ENCODE measurements around the gene CENPL.
A peak's percentile ranks its signal among the peaks of the same experiment; 100 is the strongest.
"Not testable (repeated sequence)": the region's sequence is repeated elsewhere in the genome, so short reads cannot be mapped to it uniquely, and the experiment has no call there.

The CENPL gene, protein sequence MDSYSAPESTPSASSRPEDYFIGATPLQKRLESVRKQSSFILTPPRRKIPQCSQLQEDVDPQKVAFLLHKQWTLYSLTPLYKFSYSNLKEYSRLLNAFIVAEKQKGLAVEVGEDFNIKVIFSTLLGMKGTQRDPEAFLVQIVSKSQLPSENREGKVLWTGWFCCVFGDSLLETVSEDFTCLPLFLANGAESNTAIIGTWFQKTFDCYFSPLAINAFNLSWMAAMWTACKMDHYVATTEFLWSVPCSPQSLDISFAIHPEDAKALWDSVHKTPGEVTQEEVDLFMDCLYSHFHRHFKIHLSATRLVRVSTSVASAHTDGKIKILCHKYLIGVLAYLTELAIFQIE

DNA sequence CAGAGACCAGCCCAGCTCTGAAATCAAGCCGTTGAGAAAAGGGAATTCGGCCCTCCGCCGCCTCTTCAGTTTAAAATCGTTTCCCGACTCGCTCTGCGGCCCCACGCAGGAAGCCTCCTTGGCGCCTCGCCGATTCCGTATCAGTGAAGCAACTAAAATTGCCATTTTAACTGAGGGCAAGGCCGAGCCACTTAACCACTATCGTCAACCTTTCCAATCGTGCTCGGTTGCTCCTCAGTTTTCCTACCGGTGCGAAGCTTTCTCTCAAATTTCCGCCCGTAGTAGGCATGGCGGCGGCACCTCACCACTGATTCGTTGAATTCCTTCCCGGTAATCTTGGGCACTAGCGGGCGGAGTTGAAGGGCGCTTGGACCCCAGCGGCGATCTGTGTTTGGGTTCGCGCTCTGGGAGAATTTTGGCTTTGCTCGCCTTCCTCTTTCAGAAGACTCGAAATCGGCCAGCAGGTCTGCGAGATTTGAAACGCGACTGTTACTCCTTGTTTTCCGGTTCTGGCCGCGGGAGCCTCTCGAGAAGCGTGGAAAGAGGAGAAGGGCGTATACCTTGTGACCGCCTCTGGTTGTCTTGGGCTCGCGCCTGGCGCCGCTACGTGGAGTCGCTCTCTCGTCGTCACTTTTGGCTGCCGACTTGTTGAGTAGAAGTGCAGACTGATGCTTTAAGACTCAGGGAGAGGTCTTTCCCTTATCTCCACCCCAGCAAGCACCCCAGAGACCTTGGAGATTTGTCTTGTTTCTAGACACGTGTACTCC is at the start of gene CENPL, which contains the start of gene DARS2:
TSS of gene CENPL (minus strand) at position 569 of the 767 bp plus-strand sequence. CDS start 13,584 bp downstream, outside the sequence.
TSS of gene DARS2 (plus strand) at position 359 of the 767 bp plus-strand sequence. CDS start 557 bp downstream, outside the sequence.
- DNase-seq = peak; percentile 79 to 91

DNA sequence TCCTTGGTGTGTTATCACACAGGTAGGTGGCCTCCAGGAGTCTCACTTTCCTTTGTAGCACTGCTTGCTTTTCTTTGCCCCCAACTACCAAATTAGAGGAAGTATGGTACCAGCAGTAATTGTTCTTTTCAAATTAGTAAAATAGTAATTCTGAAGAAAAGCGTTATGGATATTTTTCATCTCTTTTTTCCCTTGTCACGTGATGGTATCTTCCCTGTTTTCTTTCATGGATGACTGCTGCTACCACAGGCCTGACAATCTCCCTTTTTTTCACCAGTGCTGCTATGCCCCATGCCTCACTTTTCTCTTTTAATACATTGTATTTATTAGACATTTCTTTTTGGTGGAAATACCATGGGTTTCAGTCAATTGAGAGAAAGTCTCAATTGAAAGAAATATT is 46.8 kb upstream of the CENPL start:
- no peak for DNase-seq

DNA sequence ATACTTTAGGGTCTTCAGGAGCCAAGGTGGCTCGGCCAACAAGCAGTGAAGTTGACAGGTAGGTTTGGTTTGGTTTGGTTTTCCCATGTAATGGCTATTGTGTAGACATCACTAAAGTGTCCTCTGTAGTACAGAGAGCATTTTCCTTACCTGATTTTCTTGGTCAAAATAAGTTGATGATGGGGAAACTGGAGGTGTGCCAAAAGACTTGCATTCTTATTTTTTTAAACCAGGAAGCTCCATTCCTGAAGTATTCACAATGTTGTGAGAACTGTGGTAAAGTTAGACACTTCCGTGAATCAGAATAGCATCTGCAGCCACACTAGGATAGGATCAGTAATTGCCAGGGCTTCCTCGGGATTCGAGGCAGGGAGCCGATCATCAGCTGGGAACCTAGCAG is 46.4 kb upstream of the CENPL start:
- DNase-seq = no peak

DNA sequence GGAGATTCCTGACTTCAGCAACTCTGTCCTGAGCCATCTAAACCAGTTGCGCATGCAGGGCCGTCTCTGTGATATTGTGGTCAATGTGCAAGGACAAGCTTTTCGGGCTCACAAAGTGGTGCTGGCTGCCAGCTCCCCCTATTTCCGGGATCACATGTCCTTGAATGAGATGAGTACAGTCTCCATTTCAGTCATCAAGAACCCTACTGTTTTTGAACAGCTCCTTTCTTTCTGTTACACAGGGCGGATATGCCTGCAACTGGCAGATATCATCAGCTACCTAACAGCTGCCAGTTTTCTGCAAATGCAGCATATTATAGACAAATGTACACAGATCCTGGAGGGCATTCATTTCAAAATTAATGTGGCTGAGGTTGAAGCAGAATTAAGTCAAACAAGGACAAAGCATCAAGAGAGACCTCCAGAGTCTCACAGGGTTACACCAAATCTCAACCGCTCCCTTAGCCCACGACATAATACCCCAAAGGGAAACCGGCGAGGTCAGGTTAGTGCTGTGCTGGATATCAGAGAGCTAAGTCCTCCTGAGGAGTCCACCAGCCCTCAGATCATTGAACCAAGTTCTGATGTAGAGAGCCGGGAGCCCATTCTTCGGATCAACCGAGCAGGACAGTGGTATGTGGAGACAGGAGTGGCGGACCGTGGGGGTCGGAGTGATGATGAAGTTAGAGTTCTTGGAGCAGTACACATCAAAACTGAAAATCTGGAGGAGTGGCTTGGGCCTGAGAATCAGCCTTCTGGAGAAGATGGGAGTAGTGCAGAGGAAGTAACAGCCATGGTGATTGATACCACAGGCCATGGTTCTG is 45.8 kb upstream of the CENPL start:
- DNase-seq = no peak

DNA sequence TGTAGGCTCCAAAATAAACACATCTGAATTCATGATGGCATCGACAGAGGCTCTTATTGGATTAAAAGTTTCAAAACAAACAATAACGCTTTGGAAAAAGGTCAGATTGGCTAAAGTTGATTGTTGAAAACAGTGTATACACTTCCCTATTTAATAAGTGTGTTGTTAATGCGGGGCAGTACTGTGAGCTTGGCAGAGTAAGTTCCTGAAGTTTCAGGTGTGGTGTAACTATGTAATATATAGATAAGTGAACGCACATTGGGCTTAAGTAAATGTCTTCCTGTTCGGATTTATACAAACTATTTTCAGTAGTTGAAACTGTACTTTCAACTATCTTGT is 44.3 kb upstream of the CENPL start:
- no peak for DNase-seq

DNA sequence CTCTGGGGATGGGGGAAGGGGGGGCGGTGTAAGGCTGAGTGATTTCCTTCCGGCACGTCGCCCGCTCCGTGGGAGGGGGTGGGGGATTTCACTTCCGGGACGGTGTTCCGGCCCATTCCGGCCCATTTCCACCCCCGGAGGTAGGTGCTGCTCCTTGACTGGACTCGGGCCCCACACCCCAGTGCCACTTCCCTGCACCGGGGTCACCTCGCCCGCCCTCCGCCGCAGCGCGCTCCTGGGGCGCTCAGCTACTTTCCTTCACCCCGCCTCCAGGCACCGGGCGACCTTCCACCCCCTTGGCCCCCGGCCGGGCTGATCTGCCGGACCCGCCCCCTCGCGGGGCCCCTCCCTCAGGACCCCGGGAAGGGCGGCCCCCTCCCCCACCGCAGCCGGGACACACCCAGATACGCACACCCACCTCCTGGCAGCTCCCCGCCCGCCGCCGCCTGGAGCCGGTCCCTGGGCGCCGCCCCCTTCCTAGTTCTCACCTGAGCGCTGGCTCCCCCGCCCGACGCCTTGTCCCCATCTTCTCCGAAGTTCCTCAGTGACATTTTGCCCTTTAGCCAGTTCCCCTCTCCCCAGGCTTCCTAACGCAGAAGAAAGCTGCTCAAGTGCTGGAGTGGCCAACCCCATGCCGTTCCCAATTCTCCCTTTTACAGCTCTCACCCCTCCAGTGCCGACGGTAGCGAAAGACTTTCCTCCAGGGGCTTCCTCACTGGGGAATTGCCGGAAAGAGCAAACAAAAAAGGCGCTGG is 43.8 kb upstream of the CENPL start, which contains the start of gene ZBTB37:
TSS of gene ZBTB37 (plus strand) at position 115 of the 755 bp plus-strand sequence. CDS start 1,846 bp downstream, outside the sequence.
- DNase-seq = peak; percentile 92 to 95

DNA sequence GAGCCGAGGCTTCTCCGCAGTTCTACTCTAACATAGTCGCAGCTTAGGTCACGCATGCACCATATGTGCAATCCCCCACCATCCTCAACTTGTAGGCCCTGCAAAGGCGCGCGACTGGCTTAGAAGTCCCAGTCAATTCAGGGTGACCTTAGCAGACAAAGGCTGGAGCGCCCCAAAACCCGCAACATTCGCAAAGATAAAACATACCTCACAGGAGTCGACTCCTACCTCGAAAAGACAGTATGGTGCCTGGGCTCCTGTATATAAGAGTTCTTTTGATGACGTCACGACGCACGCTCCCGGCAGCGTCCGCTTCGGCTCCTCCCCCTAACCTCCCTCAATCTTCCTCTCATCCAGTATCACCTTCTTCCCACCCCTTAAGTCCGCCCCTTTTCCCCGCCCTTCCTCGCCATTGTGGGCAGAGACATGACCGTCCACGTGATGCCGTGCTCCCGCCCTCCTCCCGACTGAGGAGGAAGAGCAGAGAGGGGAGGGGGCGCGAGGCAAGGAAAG is 43.1 kb upstream of the CENPL start, which contains the start of gene GAS5:
TSS of gene GAS5 (minus strand) at position 237 of the 513 bp plus-strand sequence.
- peak; percentile 98 to 100 for DNase-seq

DNA sequence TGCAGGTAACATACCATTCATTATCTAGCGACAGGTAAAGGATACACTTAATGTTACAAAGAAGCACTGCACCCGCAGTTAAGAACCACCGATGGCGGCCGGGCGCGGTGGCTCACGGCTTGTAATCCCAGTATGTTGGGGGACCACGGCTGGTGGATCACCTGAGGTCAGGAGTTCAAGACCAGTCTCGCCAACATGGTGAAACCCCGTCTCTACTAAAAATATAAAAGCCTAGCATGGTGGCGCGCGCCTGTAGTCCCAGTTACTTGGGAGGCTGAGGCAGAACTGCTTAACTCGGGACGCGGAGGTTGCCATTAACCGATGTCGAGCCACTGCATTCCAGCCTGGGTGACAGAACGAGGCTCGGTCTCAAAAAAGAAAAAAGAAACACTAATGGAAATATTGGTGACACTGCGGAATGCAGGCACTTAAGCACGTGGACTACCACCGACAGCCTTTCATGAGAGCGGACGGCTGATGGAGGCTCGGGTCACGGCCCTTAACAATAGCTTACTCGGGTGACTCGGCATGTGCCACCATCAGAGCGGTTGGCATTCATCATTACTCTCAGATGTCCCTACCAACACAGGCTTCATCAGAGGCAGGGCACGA is 42.6 kb upstream of the CENPL start:
- no peak for DNase-seq

DNA sequence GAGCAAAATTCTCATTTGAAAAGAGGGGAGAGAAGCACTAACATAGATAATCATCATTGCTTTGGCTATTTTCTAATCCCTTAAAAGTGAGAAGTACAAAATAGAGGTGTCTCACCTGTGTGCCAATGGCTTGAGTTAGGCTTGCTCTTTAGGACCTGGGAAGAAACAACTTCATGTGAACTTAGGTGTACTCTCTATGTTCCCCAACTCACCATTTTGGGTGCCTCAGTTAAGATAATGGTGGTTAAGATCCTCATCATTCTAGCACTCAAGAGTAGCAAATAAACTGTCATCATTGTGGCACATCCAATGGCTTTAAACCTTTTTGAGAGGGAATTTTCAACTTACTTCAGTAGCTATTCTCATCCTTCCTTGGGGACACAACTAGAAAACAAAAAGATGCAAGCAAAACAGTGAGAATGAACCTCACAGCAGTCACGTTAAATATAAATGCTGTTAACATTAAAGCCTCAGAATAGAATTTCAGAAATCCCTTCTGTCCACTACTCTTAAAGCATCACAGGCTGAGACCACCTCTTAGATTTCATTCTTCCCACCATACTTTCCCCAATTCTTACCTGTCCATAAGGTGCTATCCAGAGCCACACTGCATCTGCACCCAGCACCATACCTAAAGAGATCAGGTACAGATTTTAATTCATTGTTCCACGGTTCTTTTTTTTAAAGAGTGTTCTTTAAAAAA is 41.9 kb upstream of the CENPL start:
- no peak for DNase-seq

DNA sequence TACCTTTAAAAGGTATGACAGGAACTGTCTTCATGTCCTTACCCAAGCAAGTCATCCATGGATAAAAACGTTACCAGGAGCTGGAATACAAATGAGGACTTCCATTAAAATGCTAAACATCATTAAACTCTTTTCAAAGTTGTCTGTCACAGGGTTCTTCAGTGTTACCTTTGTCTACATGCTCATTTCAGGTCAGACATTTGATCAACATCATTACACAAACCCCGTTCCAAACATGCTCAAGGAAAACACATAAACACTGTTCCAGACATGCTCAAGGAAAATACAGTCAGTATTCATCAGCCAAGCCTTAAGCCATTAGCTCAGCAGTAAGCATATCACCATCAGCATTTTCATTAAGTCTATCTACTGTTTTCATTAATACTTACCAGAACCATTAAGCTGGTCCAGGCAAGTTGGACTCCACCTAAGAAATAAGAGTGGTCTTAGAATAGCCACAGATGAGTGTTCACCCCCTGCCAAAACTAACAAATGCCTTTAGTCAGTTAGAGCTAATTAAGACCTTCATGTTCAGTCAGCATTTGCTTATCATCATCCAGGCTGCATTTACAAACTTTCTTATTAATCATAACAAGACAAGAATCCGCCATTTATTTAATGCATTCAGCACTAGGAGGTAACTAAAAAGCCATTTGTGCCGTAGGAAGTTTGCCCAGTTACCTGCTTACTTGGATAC is 40.9 kb upstream of the CENPL start:
- no peak for DNase-seq

DNA sequence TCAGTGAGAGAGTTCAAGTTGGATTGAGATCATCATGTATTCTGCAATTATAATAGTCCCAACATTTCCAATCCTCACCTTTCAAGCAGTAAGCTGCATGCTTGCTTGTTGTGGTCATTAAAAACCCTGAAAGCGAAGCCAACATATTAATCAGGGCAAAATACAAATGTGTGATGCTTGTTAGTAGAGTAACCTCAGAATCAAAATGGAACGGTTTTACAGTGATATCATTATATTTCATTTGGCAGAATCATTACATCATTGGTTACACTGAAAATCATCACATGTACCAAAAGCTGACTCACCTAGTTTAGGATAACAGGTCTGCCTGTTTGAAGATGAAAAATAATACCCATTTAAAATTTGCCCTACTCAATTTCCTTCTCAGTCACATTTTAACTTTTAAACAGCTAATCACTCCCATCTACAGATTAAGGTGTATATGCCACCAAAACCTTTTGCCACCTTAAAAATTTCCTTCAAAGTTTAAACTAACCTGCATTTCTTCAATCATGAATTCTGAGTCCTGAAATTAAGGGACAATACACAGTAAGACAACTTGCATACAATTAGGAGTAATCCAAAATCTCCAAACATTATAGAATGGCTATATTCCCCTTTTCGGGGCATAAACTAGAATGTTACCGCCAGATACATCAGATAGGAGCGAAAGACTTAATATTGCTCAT is 39.6 kb upstream of the CENPL start:
- no peak for DNase-seq

DNA sequence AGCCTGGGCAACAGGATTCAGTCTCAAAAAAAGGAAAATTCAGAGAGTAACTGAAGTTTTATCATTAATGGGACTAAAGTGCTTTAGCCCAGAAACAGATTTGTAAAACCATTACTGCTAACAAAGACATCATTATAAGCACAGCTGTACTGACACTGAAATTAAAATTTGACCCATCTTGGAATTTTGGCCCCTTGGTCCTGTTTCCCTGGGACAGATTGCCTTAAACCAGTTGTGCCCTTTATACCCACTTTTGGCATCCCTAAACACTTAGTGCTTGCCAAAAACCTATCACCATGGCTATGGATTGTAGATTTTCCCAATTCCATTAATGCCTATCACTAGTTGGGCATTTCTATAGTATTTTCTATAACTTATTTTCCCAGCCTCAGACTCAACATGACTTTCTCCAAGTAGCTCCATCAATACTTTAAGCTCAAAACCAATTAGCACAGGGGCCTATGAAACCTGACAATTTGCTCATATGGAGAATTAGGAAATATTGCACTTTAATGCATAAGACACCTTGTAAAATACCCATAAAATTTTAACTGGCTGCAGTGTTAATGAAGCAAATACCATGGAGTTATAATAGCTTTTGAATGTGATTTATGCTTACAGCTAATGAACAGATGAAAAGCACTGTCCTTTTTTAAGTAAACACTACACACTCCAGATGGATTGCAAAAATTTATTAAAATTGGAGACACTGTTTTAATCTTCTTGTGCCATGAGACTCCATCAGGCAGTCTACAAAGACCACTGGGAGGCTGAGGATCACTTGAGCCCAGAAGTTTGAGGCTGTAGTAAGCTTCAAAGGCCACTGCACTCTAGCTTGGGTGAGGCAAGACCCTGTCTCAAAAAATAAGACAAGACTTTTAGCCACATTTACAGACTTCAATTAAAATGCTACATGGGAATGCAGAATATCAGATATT is 38.8 kb upstream of the CENPL start:
- DNase-seq = no peak

DNA sequence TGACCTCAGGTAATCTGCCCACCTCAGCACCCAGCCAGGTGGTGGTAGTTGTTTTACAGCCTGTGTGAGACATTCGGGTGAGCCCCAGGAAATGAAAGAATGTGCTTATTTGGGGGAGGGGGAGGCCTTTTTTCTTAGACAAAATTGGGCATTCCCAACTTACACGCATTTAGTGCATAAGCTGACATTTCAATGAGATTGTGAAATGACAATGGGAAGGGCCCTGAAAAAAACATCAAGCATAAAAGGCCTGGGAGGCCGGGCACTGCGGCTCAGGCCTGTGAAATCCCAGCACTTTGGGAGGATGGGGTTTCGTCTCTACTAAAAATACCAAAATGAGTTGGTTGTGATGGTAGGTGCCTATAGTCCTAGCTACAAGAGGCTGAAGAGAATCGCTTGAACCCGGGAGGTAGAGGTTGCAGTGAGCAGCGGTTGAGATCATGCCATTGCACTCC is 38.1 kb upstream of the CENPL start:
- no peak for DNase-seq

DNA sequence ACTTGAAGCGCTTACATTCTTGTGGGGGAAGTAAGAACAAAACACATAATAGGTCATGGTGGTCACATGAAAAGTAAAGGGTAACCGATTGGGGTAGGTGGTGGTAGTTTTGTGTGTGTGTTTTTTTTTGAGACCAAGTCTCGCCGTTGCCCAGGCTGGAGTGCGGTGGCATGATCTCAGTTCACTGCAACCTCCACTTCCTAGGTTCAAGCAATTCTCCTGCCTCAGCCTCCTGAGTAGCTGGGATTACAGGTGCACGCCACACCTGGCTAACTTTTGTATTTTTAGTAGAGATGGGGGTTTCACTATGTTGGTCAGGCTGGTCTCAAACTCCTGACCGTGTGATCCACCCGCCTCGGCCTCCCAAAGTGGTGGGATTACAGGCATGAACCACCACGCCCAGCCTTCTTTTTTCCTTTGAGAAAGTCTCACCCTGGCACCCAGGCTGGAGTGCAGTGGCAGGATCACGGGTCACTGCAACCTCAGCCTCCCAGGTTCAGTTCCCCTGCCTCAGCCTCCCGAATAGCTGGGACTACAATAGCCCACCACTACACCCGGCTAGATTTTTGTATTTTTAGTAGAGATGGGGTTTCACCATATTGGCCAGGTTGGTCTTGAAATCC is 37.6 kb upstream of the CENPL start:
- DNase-seq = peak in 1 of 2 experiments; percentile 40

DNA sequence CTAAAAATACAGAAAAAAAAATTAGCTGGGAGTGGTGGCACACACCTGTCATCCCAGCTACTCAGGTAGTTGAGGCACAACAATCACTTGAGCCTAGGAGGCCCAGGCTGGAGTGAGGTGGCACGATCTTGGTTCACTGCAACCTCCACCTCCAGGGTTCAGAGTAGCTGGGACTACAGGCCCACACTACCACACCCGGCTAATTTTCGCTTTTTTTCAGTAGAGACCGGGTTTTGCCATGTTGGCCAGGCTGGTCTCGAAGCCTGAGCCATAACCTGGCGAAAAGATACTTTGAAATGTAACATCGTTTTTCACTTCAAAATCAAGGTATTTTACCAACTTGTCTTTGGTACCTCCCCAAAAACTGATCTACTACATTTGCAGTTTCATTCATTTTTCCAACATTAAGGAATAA is 37.1 kb upstream of the CENPL start:
- peak in 1 of 2 experiments; percentile 31 for DNase-seq

DNA sequence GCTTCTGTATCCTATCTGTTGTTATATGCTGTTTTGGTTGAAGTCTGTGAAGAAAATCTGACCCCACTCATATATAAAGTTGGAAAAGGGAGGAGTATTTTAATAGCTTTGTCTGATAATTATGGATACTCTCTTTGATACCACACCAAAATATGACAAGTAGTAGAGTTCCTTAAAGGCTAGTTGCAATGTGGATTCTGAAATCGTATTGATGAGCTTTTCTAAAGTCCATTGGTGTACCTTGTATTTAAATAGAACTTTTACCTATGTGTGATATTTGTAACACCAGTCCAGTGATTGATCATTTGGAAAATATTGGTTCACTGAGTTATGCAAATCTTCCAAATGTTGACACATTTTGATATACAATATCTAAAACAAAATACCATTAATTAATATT is 35.4 kb upstream of the CENPL start:
- DNase-seq = no peak

DNA sequence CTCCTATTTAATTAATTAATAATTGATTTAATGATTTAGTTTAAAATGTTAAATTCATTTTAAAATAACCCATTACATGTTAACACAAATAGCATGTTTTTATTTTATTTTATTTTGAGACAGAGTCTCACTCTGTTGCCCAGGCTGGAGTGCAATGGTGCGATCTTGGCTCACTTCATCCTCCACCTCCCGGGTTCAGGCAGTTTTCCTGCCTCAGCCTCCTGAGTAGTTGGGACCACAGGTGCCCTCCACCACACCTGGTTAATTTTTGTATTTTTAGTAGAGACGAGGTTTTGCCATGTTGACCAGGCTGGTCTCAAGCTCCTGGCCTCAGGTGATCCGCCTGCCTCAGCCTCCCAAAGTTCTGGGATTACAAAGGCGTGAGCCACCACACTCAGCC is 34.9 kb upstream of the CENPL start:
- not testable (repeated sequence) for DNase-seq
